Measurements from ENCODE around the gene TSSK2. TPM values are rescaled to one million over a fixed set of nuclear protein-coding genes. Genes with fewer than 3 reads are reported as not detected.
A peak's percentile ranks its signal among the peaks of the same experiment; 100 is the strongest.

The TSSK2 gene
- total RNA-seq (2014; rRNA removed; shearing (Covaris generic)) (not detected in 2 replicates), polyA plus RNA-seq (2016; fragmentation: Nextera tagmentation; extraction: Ambion mirVana) (not detected in 2 replicates)
- long read RNA-seq: 0 reads

- Histone ChIP-seq H3K4me1 (ENCODE audit: insufficient read depth) (no peaks in the 10 kb centered on the region), H3K27me3 (ENCODE audit: insufficient read depth) (no peaks in the 10 kb centered on the region), H3K4me2 (no peak within 1 kb of the TSS), H4K20me1 (replicated peaks; ENCODE audit: insufficient read depth) (no peaks in the 10 kb centered on the region), H3K27ac (ENCODE audit: low read depth) (no peak within 1 kb of the TSS), H3K36me3 (ENCODE audit: insufficient read depth) (no peaks in the 10 kb centered on the region), H3K9me2 (ENCODE audit: insufficient read depth) (no peaks in the 10 kb centered on the region), H3F3A (replicated peaks; ENCODE audit: low read depth) (no peaks in the 10 kb centered on the region), H2AFZ (no peak within 1 kb of the TSS), H3K79me2 (replicated peaks; ENCODE audit: insufficient read depth) (no peaks in the 10 kb centered on the region), H3K4me3 (no peak within 1 kb of the TSS)
- Mint-ChIP-seq H3K9me3 (no peaks in the 10 kb centered on the region), H3K36me3 (ENCODE audit: low read depth) (peaks cover 25% of the 10 kb centered on the region), H3K27ac (no peak within 1 kb of the TSS; the same call in 1 of the 2 replicates), H3K27me3 (ENCODE audit: insufficient read depth, low read depth, poor library complexity) (peaks cover 12% of the 10 kb centered on the region), H3K4me3 (no peak within 1 kb of the TSS; the same call in 2 of the 3 replicates), H3K4me1 (peaks cover 7% of the 10 kb centered on the region; the same call in 1 of the 3 replicates)
- no peak for TF ChIP-seq POLR2AphosphoS5 (IDR thresholded peaks at IDR 0.05; ENCODE audit: low read depth)
- no peak for TF ChIP-seq ZNF462 (CRISPR knock-in tag; IDR thresholded peaks at IDR 0.05)
- TF ChIP-seq ETS1 (IDR thresholded peaks at IDR 0.05): no peak
- no peak for TF ChIP-seq ZNF331 (CRISPR knock-in tag; IDR thresholded peaks at IDR 0.05; ENCODE audit: low read depth)
- TF ChIP-seq ZNF114 (CRISPR knock-in tag; IDR thresholded peaks at IDR 0.05): no peak
- no peak for TF ChIP-seq EZH2 (IDR thresholded peaks at IDR 0.05; ENCODE audit: low read depth, unreplicated experiment)
- TF ChIP-seq NANOG (IDR thresholded peaks at IDR 0.05; ENCODE audit: borderline replicate concordance): no peak
- TF ChIP-seq JUNB (IDR thresholded peaks at IDR 0.05; ENCODE audit: unreplicated experiment): no peak
- no peak for TF ChIP-seq STAT1 (IDR thresholded peaks at IDR 0.05; ENCODE audit: unreplicated experiment)
- TF ChIP-seq EZH2phosphoT487 (IDR thresholded peaks at IDR 0.05; ENCODE audit: unreplicated experiment): no peak
- no peak for TF ChIP-seq CREB1 (CRISPR knock-in tag; IDR thresholded peaks at IDR 0.05; ENCODE audit: low read depth)
- TF ChIP-seq REST (IDR thresholded peaks at IDR 0.05; ENCODE audit: unreplicated experiment): no peak
- no peak for TF ChIP-seq CTCF (conservative IDR thresholded peaks at IDR 0.05; ENCODE audit: low read depth in 2 of 2)
- ATAC-seq: peak; percentile 83
- peak; percentile 42 for DNase-seq (ENCODE audit: low spot score)
These were observed at the start of gene TSSK2 for GRCh38 chr22:19130959-19131684. TSS of gene TSSK2 (plus strand) at chr22:19131308. CDS start at chr22:19131400, 92 bp downstream.

Measured in GM23338 (cell line).